ENCODE data around the gene TDP1. TPM values are rescaled to one million over a fixed set of nuclear protein-coding genes. Genes with fewer than 3 reads are reported as not detected.

The TDP1 gene
- total and polyA plus RNA-seq, 2 experiments from 2014 or later: 23.0 to 63.6 TPM

GRCh38 chr14:89988787-89989186 lies 33.1 kb downstream of the TDP1 start:
- Histone ChIP-seq H3K27ac (ENCODE audit: low read depth) (no peak overlapping the region; the same call in 1 of the 2 replicates), H3K4me1 (ENCODE audit: insufficient read depth) (peaks cover 34% of the 10 kb centered on the region), H3K4me3 (no peak overlapping the region), H4K20me1 (replicated peaks; ENCODE audit: insufficient read depth) (no peaks in the 10 kb centered on the region), H3F3A (replicated peaks; ENCODE audit: low read depth) (no peaks in the 10 kb centered on the region), H3K79me2 (replicated peaks; ENCODE audit: insufficient read depth) (no peaks in the 10 kb centered on the region), H3K9me2 (ENCODE audit: insufficient read depth) (no peaks in the 10 kb centered on the region), H3K36me3 (ENCODE audit: insufficient read depth) (peaks cover 19% of the 10 kb centered on the region), H2AFZ (no peak overlapping the region), H3K27me3 (ENCODE audit: insufficient read depth) (no peaks in the 10 kb centered on the region), H3K4me2 (peak overlapping the region; percentile 44)
- Mint-ChIP-seq H3K36me3 (ENCODE audit: low read depth) (peaks cover 36% of the 10 kb centered on the region), H3K9me3 (no peaks in the 10 kb centered on the region), H3K27ac (peak overlapping the region; percentile 74; the same call in 1 of the 2 replicates), H3K27me3 (ENCODE audit: insufficient read depth, low read depth, poor library complexity) (no peaks in the 10 kb centered on the region), H3K4me3 (peak overlapping the region; percentile 21; the same call in 1 of the 3 replicates), H3K4me1 (peaks cover 41% of the 10 kb centered on the region)
- no peak for TF ChIP-seq EZH2 (IDR thresholded peaks at IDR 0.05; ENCODE audit: low read depth, unreplicated experiment)
- no peak for TF ChIP-seq EZH2phosphoT487 (IDR thresholded peaks at IDR 0.05; ENCODE audit: unreplicated experiment)
- TF ChIP-seq STAT1 (IDR thresholded peaks at IDR 0.05; ENCODE audit: unreplicated experiment): no peak
- TF ChIP-seq NANOG (IDR thresholded peaks at IDR 0.05; ENCODE audit: borderline replicate concordance): no peak
- no peak for TF ChIP-seq CREB1 (CRISPR knock-in tag; IDR thresholded peaks at IDR 0.05; ENCODE audit: low read depth)
- TF ChIP-seq JUNB (IDR thresholded peaks at IDR 0.05; ENCODE audit: unreplicated experiment): no peak
- TF ChIP-seq ETS1 (IDR thresholded peaks at IDR 0.05): no peak
- TF ChIP-seq ZNF331 (CRISPR knock-in tag; IDR thresholded peaks at IDR 0.05; ENCODE audit: low read depth): no peak
- TF ChIP-seq POLR2AphosphoS5 (IDR thresholded peaks at IDR 0.05; ENCODE audit: low read depth): no peak
- TF ChIP-seq ZNF462 (CRISPR knock-in tag; IDR thresholded peaks at IDR 0.05): no peak
- no peak for TF ChIP-seq CTCF (conservative IDR thresholded peaks at IDR 0.05; ENCODE audit: low read depth in 2 of 2)
- no peak for TF ChIP-seq ZNF114 (CRISPR knock-in tag; IDR thresholded peaks at IDR 0.05)
- TF ChIP-seq REST (IDR thresholded peaks at IDR 0.05; ENCODE audit: unreplicated experiment): no peak
- peak; percentile 84 for ATAC-seq
- peak; percentile 18 for DNase-seq (ENCODE audit: low spot score)
